DMS79 treated with DMSO at 0.1 percent for 48 hours (cell line): ENCODE data around the gene FOXRED1.
"Not testable (repeated sequence)": the region's sequence is repeated elsewhere in the genome, so short reads cannot be mapped to it uniquely, and the experiment has no call there.

ENCODE experiments used
- DNase-seq: peaks from one replicate; lab custom pipeline; 2025; lab: John Stamatoyannopoulos, UW

The FOXRED1 gene

GRCh38 chr11:126268708-126269579 lies at the start of gene FOXRED1, which contains the start of gene SRPRA:
TSS of gene FOXRED1 (plus strand) at chr11:126269154. CDS start at chr11:126269207, 53 bp downstream.
TSS of gene SRPRA (minus strand) at chr11:126268895. CDS start at chr11:126268804, 91 bp downstream.
- peak; percentile 99 for DNase-seq

- no peak for DNase-seq
These were observed 49.4 kb upstream of the FOXRED1 start for GRCh38 chr11:126219547-126219946.

DNA sequence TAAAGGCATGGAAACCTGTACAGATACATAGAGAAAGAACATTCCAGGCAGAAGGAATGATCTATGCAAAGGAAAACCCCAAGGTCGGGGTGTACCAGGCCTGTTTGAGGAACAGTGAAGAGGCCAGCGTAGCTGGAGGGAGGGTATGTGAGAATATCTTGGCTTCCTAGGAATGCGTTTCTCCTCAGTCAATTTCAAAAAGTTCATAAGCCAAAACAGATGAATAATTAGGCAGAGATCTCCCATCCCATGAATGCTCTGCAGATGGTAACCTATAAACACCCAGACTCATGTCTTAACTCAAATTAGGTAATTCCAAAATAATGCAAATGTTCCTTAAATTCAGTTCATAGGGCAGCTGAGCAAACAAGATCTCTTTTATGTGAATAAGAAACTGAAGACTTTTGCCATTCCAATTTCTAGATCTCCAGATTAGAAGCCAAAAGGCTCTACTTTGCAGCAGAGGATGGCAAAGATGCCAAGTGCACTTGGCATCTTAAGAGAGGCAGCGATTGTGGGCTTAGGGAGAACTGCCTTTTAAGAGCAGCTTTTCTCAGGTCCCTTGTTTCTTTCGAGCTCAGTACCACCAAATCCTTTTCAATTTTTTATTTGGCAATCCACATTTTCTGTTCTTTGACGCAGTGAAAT lies 44.2 kb upstream of the FOXRED1 start:
- peak; percentile 70 for DNase-seq

GRCh38 chr11:126225295-126225665 lies 43.7 kb upstream of the FOXRED1 start:
- no peak for DNase-seq

DNA sequence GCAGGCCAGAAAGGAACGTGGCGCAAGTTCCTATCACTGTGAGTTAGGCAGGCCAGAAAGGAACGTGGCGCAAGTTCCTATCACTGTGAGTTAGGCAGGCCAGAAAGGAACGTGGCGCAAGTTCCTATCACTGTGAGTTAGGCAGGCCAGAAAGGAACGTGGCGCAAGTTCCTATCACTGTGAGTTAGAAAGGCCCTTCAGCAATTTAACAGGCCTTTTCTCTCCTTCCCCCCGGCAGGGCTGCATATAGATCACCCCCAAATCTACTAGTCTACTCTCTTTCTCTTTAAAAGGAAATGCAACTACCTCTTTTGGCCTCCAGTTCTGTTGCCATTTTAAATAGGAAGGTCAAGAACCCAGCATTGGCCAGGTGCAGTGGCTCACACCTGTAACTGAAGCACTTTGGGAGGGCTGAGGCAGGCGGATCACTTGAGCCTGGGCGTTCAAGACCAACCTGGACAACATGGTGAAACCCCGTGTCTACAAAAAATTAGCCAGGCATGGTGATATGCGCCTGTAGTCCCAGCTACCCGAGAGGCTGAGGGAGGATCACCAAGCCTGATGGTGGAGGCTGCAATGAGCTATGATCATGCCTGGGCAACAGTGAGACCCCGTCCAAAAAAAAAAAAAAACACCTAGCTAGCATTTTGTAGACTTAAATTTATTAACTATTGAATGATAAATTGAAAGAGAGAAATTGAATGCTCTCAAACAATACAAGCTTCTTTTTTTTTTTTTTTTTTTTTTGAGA lies 42.4 kb upstream of the FOXRED1 start:
- no peak for DNase-seq

- DNase-seq = no peak
These were observed 39.0 kb upstream of the FOXRED1 start for GRCh38 chr11:126229858-126230540.

- DNase-seq = peak; percentile 98
These were observed 37.1 kb upstream of the FOXRED1 start for GRCh38 chr11:126231725-126232459.

DNA sequence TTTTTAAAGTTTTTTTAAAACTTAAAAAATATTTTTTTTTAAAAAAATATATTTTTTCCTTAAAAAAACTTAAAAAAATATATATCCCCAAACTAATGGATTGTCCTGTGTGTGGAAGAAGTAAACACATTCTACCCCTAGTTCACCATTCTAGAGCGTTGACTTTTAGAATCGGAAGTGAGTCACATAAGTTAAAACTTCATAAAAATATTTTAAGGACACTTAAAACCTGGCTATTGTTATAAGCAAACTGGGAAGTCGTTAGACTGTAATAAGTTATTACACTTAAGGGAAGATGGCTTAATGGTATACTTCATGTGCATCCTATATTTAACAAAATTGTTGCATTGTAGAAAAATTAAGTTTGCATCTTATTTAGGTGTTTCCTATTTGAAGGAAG lies 36.3 kb upstream of the FOXRED1 start:
- no peak for DNase-seq

DNA sequence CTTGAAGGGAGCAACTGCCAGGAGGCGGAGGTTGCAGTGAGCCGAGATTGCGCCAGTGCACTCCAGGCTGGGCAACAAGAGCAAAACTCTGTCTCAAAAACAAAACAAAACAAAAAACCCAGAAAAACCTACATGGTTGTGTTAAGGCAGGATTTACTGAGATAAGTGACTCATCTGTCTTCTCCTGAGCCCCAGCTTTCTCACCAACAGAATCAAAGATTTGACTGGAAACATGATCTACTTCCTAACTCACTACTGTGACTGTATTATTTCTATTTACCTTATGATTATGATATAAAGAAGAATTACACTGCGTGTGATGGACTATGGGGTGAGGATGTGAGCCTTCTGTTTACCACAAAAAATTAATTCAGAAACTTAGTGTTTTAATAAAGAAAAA lies 35.6 kb upstream of the FOXRED1 start:
- no peak for DNase-seq

DNA sequence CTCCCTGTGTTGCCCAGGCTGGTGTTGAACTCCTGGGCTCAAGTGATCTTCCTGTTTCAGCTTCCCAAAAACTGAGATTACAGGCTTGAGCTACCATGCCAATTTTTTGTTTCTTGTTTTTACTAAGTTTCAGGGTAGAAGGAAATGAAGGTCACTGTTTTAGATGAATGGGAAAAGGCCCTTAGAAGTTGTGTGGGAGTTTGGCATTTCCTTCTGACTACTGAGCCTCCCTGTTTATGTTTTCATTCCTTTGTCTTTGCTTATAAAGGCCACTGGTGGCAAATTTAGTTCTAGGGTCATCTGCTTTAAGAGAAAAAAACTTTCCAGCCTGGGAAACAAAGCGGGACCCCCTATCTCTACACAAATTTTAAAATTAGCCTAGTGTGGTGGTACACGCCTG lies 22.3 kb upstream of the FOXRED1 start:
- no peak for DNase-seq

DNA sequence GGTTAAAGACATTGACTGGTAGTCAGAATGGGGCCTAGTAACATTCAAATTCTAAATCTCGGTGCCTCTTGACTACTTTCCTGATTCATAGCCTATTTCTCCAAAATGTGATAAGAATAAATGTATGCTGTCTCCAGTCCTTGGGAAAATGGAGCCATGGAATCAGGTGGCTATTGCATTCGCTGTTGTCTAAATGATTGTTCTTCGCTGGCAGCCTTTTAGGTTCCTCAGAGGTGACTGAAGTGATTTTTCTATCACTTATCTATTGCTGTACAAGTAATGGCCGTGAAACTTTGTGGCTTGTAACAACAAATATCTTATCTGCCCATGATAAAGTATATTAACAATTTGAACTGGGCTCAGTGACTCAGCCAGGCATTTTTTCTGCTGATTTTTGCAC lies 15.7 kb upstream of the FOXRED1 start:
- DNase-seq = no peak

- DNase-seq = no peak
These were observed 14.1 kb upstream of the FOXRED1 start for GRCh38 chr11:126254819-126255218.

DNA sequence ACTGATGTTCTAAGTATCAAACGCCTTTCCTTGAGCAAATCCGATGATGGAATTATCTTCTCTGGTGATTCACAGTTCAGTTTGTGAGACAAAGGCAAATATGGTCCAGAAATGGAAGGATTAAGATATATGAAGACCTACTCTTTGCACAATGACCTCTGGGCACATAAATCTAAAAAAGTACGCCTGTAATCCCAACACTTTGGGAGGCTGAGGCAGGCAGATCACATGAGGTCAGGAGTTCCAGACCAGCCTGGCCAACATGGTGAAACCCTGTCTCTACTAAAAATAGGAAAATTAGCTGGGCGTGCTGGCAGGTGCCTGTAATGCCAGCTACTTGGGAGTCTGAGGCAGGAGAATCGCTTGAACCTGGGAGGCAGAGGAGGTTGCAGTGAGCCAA lies 13.4 kb upstream of the FOXRED1 start:
- not testable (repeated sequence) for DNase-seq

GRCh38 chr11:126256216-126256615 lies 12.7 kb upstream of the FOXRED1 start:
- no peak for DNase-seq

GRCh38 chr11:126257144-126257543 lies 11.8 kb upstream of the FOXRED1 start:
- no peak for DNase-seq

- no peak for DNase-seq
These were observed 11.2 kb upstream of the FOXRED1 start for GRCh38 chr11:126257764-126258163.

DNA sequence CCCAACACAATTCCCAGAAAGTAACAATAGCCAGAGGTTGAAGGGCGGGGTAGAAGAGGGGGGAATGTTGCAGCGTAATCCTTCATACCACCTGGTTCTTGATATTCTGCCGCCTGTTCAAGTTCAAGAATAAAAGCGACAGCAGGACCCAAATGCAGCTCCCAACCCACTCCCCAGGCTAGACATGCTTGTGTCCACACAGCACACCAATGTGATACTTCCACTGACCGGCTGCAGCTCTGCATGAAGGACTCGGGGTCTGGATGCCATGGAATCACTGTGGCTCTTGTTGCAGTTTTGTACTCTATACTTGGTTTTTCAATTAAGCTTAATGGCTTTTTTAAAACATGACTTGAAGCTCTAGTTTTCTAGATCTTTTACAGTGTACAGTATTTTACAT lies 6.7 kb upstream of the FOXRED1 start:
- no peak for DNase-seq

GRCh38 chr11:126263489-126263888 lies 5.5 kb upstream of the FOXRED1 start:
- DNase-seq = no peak

- DNase-seq = no peak
These were observed 3.1 kb upstream of the FOXRED1 start for GRCh38 chr11:126265811-126266210.

DNA sequence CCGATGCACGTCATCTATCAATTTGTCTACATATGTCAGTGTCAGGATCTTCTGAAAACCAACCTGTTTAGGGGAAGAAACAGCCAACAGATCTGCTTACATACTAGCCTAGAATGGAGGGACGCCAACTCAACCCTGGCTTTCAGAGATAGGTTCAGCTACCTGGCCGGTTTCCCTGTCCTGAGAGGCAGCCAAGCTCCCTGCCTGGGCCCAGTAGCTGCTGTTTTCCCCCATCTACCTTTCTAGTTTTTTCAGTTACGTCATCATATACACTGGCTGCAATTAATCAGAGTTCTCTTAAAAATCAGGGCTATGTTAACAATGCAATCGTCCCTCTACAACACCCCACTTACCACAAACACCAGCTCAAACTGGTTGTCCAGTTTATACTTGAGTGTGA lies 1.3 kb upstream of the FOXRED1 start:
- no peak for DNase-seq

- DNase-seq = no peak
These were observed 620 bp upstream of the FOXRED1 start for GRCh38 chr11:126268361-126268707.
